Measurements from ENCODE around the gene DPP10. TPM values are rescaled to one million over a fixed set of nuclear protein-coding genes. Genes with fewer than 3 reads are reported as not detected.

The DPP10 gene
- total RNA-seq, 4 donors from 2014 or later = 3.3 to 6.6 (median 4.7) TPM

- Histone ChIP-seq H3K4me1 (no peaks in the 10 kb centered on the region), H3K9me3 (no peaks in the 10 kb centered on the region), H3K27ac (replicated peaks in 1 of 4) (no peak overlapping the region), H3K27me3 (no peaks in the 10 kb centered on the region), H3K4me3 (no peak overlapping the region), H3K36me3 (no peaks in the 10 kb centered on the region)
- TF ChIP-seq POLR2AphosphoS5 (IDR thresholded peaks at IDR 0.05) (no peak), EP300 (IDR thresholded peaks at IDR 0.05) (no peak)
- intact Hi-C loops (cut with DNase I) = no loop called here
- DNase-seq (ENCODE audit: extremely low spot score) = no peak
Observed at GRCh38 chr2:114668415-114668814, 226.0 kb downstream of the DPP10 start.

- no peak for TF ChIP-seq CTCF (IDR thresholded peaks at IDR 0.05)
- no peak for TF ChIP-seq POLR2A (IDR thresholded peaks at IDR 0.05; ENCODE audit: low read depth)
- no peak for TF ChIP-seq EP300 (IDR thresholded peaks at IDR 0.05)
- no peak for TF ChIP-seq POLR2AphosphoS5 (IDR thresholded peaks at IDR 0.05)
- Histone ChIP-seq H3K27me3 (peaks cover 0 to 4% (median 0%) of the 10 kb centered on the region in 4 donors), H3K27ac (replicated peaks in 1 of 4) (no peak overlapping the region), H3K9me3 (no peaks in the 10 kb centered on the region), H3K36me3 (no peaks in the 10 kb centered on the region), H3K4me3 (no peak overlapping the region), H3K4me1 (no peaks in the 10 kb centered on the region)
- DNase-seq (ENCODE audit: extremely low spot score) = no peak
- intact Hi-C loops (cut with DNase I) = no loop called here
- 100% methylated on average over 1 of the region's 1 CpG for WGBS
Observed at GRCh38 chr2:114683251-114683650, 240.8 kb downstream of the DPP10 start.

GRCh38 chr2:114684403-114684802, 242.0 kb downstream of the DPP10 start:
- 60% methylated on average over 3 of the region's 3 CpGs for WGBS

GRCh38 chr2:114685102-114685501, 242.7 kb downstream of the DPP10 start:
- no peak overlapping the region for H3K27ac ChIP-seq (replicated peaks in 1 of 4)
- 54% methylated on average over 3 of the region's 3 CpGs for WGBS
- peaks cover 0 to 4% (median 0%) of the 10 kb centered on the region in 4 donors for H3K27me3 ChIP-seq
- intact Hi-C loops (cut with DNase I) = no loop called here
- DNase-seq (ENCODE audit: extremely low spot score) = no peak
- no peak overlapping the region for H3K4me3 ChIP-seq
- no peaks in the 10 kb centered on the region for H3K4me1 ChIP-seq
- TF ChIP-seq CTCF (IDR thresholded peaks at IDR 0.05) (no peak), EP300 (IDR thresholded peaks at IDR 0.05) (no peak), POLR2AphosphoS5 (IDR thresholded peaks at IDR 0.05) (no peak), POLR2A (IDR thresholded peaks at IDR 0.05; ENCODE audit: low read depth) (no peak)
- H3K9me3 ChIP-seq = no peaks in the 10 kb centered on the region
- no peaks in the 10 kb centered on the region for H3K36me3 ChIP-seq

More at GRCh38 chr2:114684403-114684802, 242.0 kb downstream of the DPP10 start:
- TF ChIP-seq POLR2AphosphoS5 (IDR thresholded peaks at IDR 0.05) (no peak), EP300 (IDR thresholded peaks at IDR 0.05) (no peak), CTCF (IDR thresholded peaks at IDR 0.05) (no peak), POLR2A (IDR thresholded peaks at IDR 0.05; ENCODE audit: low read depth) (no peak)
- Histone ChIP-seq H3K27ac (replicated peaks in 1 of 4) (no peak overlapping the region), H3K9me3 (no peaks in the 10 kb centered on the region), H3K27me3 (peaks cover 0 to 4% (median 0%) of the 10 kb centered on the region in 4 donors), H3K36me3 (no peaks in the 10 kb centered on the region), H3K4me3 (no peak overlapping the region), H3K4me1 (no peaks in the 10 kb centered on the region)
- intact Hi-C loops (cut with DNase I) = no loop called here
- no peak for DNase-seq (ENCODE audit: extremely low spot score)

- Histone ChIP-seq H3K27me3 (peaks cover 0 to 4% (median 0%) of the 10 kb centered on the region in 4 donors), H3K9me3 (no peaks in the 10 kb centered on the region), H3K36me3 (no peaks in the 10 kb centered on the region), H3K27ac (replicated peaks in 1 of 4) (no peak overlapping the region), H3K4me1 (no peaks in the 10 kb centered on the region), H3K4me3 (no peak overlapping the region)
- TF ChIP-seq POLR2AphosphoS5 (IDR thresholded peaks at IDR 0.05) = no peak
- TF ChIP-seq CTCF (IDR thresholded peaks at IDR 0.05) = no peak
- TF ChIP-seq POLR2A (IDR thresholded peaks at IDR 0.05; ENCODE audit: low read depth) = no peak
- no peak for TF ChIP-seq EP300 (IDR thresholded peaks at IDR 0.05)
- no peak for DNase-seq (ENCODE audit: extremely low spot score)
- intact Hi-C loops (cut with DNase I) = no loop called here
Observed at GRCh38 chr2:114688241-114688640, 245.8 kb downstream of the DPP10 start.

Data from esophagus muscularis mucosa (tissue), 4 donors.